B cell (primary cell): ENCODE measurements around the gene SCN8A. TPM values are rescaled to one million over a fixed set of nuclear protein-coding genes. Genes with fewer than 3 reads are reported as not detected.

Experiments used
- ATAC-seq: fragments of 200-7000 bp; cut with Tn5 transposase; one replicate; pipeline ENCODE4 v1.10.0; 2021; ENCODE audit warnings: low read depth, mild to moderate bottlenecking, moderate number of reproducible peaks, moderate library complexity
- CTCF ChIA-PET: fragments of 350-600 bp; sonication (Branson Sonifier 250); formaldehyde crosslinking; loops from one replicate; lab custom pipeline; 2021; ENCODE audit warnings: antibody characterized with exemption, inconsistent platforms; lab: Charles Lee
- POLR2A ChIA-PET: fragments of 350-600 bp; sonication (Branson Sonifier 250); formaldehyde crosslinking; loops from one replicate; lab custom pipeline; 2021; ENCODE audit warnings: antibody characterized with exemption; lab: Charles Lee
- DNase-seq: peaks from one replicate; pipeline ENCODE4 v3.0.0; 2013
- H2AFZ ChIP-seq: 2 replicates; pipeline ENCODE4 v1.6.1; 2012; ENCODE audit warnings: mild to moderate bottlenecking, low read depth, low read length; ENCODE audit not compliant: insufficient read depth, poor library complexity, severe bottlenecking
- H3K27ac ChIP-seq, 2 donors: 1 replicate in 1 of 2; 2 replicates in 1 of 2; pipeline ENCODE4 v1.5.1; 2012 to 2013; ENCODE audit warnings: low read length in 2 of 2, mild to moderate bottlenecking in 2 of 2, moderate library complexity in 1 of 2
- H3K27me3 ChIP-seq, 4 experiments: fragments of 200-600 bp in 1 of 4; sonication (generic) in 1 of 4; replicated peaks in 1 of 4; 1 replicate in 2 of 4; 2 replicates in 2 of 4; pipeline versions ENCODE4 v1.6.1 to v1.7.0; 2013 to 2016; ENCODE audit warnings: low read length in 3 of 4, mild to moderate bottlenecking in 2 of 4, mixed read lengths in 1 of 4, moderate library complexity in 1 of 4; ENCODE audit not compliant: insufficient read depth in 4 of 4, control insufficient read depth in 3 of 4; ENCODE audit errors: control extremely low read depth in 1 of 4
- H3K36me3 ChIP-seq, 2 experiments: replicated peaks in 1 of 2; 1 replicate in 1 of 2; 2 replicates in 1 of 2; pipeline versions ENCODE4 v1.6.1 to v1.7.1; 2013; ENCODE audit warnings: low read length in 1 of 2; ENCODE audit not compliant: insufficient read depth in 2 of 2, control insufficient read depth in 1 of 2; ENCODE audit errors: control extremely low read depth in 1 of 2, extremely low read depth in 1 of 2
- H3K4me1 ChIP-seq, 2 donors: fragments of 200-600 bp in 1 of 2; sonication (generic) in 1 of 2; 1 replicate in 1 of 2; 2 replicates in 1 of 2; pipeline versions ENCODE4 v1.5.1 to v1.6.1; 2013 to 2017; ENCODE audit warnings: low read length in 2 of 2; ENCODE audit not compliant: control insufficient read depth in 2 of 2, insufficient read depth in 2 of 2
- H3K4me2 ChIP-seq: replicated peaks from 2 replicates; pipeline ENCODE3; 2012; ENCODE audit warnings: mild to moderate bottlenecking, low read depth, low read length; ENCODE audit not compliant: poor library complexity, severe bottlenecking
- H3K4me3 ChIP-seq, 5 experiments: fragments of 200-600 bp in 1 of 5; sonication (generic) in 1 of 5; 1 replicate in 3 of 5; 2 replicates in 2 of 5; pipeline versions ENCODE4 v1.5.1 to v1.7.0; 2011 to 2016; ENCODE audit warnings: low read length in 4 of 5, mild to moderate bottlenecking in 4 of 5, low read depth in 2 of 5, control low read depth in 1 of 5, moderate library complexity in 1 of 5; ENCODE audit not compliant: insufficient read depth in 1 of 5; ENCODE audit errors: control extremely low read depth in 1 of 5, extremely low read depth in 1 of 5
- H3K79me2 ChIP-seq: fragments of 200-600 bp; sonication (generic); one replicate; pipeline ENCODE4 v1.6.0; 2016; ENCODE audit warnings: low read length; ENCODE audit not compliant: control insufficient read depth, insufficient read depth
- H3K9ac ChIP-seq: fragments of 200-600 bp; sonication (generic); 2 replicates; pipeline ENCODE4 v1.6.1; 2017; ENCODE audit warnings: mild to moderate bottlenecking, low read length, moderate library complexity
- H3K9me3 ChIP-seq, 3 donors: one replicate each; pipeline versions ENCODE4 v1.6.1 to v1.7.1; 2013; ENCODE audit warnings: low read length in 2 of 3; ENCODE audit not compliant: control insufficient read depth in 2 of 3, insufficient read depth in 1 of 3; ENCODE audit errors: control extremely low read depth in 1 of 3
- H4K20me1 ChIP-seq: 2 replicates; pipeline ENCODE4 v1.6.0; 2012; ENCODE audit warnings: mild to moderate bottlenecking, low read length; ENCODE audit not compliant: insufficient read depth, control insufficient read depth, poor library complexity, severe bottlenecking
- H3K27ac Mint-ChIP-seq: one replicate; pipeline ENCODE4 v1.8.0; 2021; ENCODE audit warnings: mixed read lengths
- H3K27me3 Mint-ChIP-seq: one replicate; pipeline ENCODE4 v1.8.0; 2021; ENCODE audit warnings: mixed read lengths
- H3K4me1 Mint-ChIP-seq: one replicate; pipeline ENCODE4 v1.8.0; 2021; ENCODE audit warnings: mixed read lengths
- H3K4me3 Mint-ChIP-seq: one replicate; pipeline ENCODE4 v1.8.0; 2021; ENCODE audit warnings: mixed read lengths
- H3K9me3 Mint-ChIP-seq: one replicate; pipeline ENCODE4 v1.8.0; 2022; ENCODE audit warnings: mixed read lengths; ENCODE audit not compliant: insufficient read depth
- EZH2 ChIP-seq: IDR thresholded peaks from 2 replicates; pipeline ENCODE4 v1.6.1; 2012; ENCODE audit warnings: borderline replicate concordance, low read depth, mild to moderate bottlenecking, moderate library complexity, low read length; ENCODE audit not compliant: insufficient read depth, poor library complexity, severe bottlenecking
- WGBS: methylation state at CpG from one replicate; pipeline ENCODE4 v1.1.5; 2013; ENCODE audit warnings: missing lambda C conversion rate; ENCODE audit not compliant: insufficient coverage; 5-methylcytosine and 5-hydroxymethylcytosine counted together
- intact Hi-C: fragments of 100-400 bp; cut with micrococcal nuclease; formaldehyde crosslinking; loops from one replicate; pipeline ENCODE4 v1.10.0; 2022
- polyA plus RNA-seq: library from polyadenylated mRNA; depleted of rRNA; stranded (reverse); fragments of >200 nt; gene quantifications from 2 replicates; pipeline ENCODE4 v1.2.3, GENCODE V29; 2012
- total RNA-seq, 2 donors: library from RNA; stranded (reverse); fragments of 120-200 nt in 1 of 2; gene quantifications; 1 replicate in 1 of 2; 2 replicates in 1 of 2; pipeline versions ENCODE4 v1.2.3 to v1.2.4, GENCODE V29; 2013 to 2022
- TF ChIP-seq, protein P1 (sequence below): fragments of 200-600 bp; IDR thresholded peaks from one replicate; pipeline ENCODE4 v1.8.0; 2022; ENCODE audit warnings: antibody characterized with exemption, mild to moderate bottlenecking

Gene SCN8A
- total and polyA plus RNA-seq, 2 donors (not counting 1 experiment from before 2014, with no cell fraction given) = 0.78 to 1.0 TPM

DNA sequence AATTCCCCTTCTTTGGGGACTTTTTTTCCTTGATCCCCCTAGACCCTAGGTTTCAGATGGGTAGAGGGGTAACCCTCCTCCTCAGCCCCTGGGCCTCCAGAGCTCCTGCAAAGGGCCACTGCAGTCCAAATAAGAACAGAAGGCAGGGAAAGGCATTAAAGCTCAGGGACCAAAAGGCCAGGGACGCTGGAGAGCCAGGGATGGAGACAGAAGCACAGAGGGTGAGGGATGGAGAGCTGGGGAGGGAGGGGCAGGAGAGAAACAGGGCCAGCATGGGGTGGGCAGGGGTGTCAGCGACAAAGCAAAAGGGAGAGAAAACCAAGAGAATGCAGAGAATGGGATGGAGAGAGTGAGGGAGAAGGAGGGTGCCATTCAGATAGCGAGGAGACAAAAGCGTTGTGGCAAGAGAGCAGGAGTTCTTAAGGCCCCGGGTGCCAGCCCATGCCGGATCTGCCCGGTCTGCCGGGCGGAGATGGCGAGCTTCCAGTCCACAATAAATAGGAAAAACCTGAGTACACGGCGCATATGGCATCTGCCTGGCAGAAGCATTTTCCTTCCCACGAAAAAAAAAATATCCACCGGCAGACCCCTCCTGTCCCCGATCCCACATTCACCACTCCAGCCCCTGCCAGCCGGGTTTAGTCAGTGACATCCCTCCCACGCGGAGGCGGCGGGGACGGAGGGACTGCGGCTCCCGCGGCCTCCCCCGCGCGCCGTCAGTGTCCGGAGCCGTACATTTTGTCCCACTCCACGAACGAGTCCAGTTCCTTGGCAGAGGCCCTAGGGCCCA, 228.9 kb downstream of the SCN8A start:
- Histone ChIP-seq H3K36me3 (no peaks in the 10 kb centered on the region), H3K9me3 (no peaks in the 10 kb centered on the region), H3K27ac (no peak overlapping the region), H3K4me1 (peaks cover 6 to 10% of the 10 kb centered on the region in 2 donors), H3K9ac (peak overlapping the region; percentile 62), H3K27me3 (peaks cover 0 to 48% (median 9%) of the 10 kb centered on the region in 4 experiments), H2AFZ (peak overlapping the region; percentile 89), H3K4me2 (peak overlapping the region; percentile 90), H3K4me3 (peak overlapping the region in 4 of 5 experiments; percentile 28 to 68 (median 55)), H4K20me1 (no peaks in the 10 kb centered on the region), H3K79me2 (no peaks in the 10 kb centered on the region)
- POLR2A ChIA-PET = interaction anchor here (1.5 kb wide), 1 partner anchor 55 kb away, joined by 3 read pairs; no protein-coding TSS in a partner anchor
- ATAC-seq = no peak
- Mint-ChIP-seq H3K4me1 (peaks cover 16% of the 10 kb centered on the region), H3K4me3 (peak overlapping the region; percentile 66), H3K27me3 (peaks cover 45% of the 10 kb centered on the region), H3K27ac (no peak overlapping the region), H3K9me3 (no peaks in the 10 kb centered on the region)
- 31% methylated on average over 32 of the region's 32 CpGs for WGBS
- TF ChIP-seq, protein P1, sequence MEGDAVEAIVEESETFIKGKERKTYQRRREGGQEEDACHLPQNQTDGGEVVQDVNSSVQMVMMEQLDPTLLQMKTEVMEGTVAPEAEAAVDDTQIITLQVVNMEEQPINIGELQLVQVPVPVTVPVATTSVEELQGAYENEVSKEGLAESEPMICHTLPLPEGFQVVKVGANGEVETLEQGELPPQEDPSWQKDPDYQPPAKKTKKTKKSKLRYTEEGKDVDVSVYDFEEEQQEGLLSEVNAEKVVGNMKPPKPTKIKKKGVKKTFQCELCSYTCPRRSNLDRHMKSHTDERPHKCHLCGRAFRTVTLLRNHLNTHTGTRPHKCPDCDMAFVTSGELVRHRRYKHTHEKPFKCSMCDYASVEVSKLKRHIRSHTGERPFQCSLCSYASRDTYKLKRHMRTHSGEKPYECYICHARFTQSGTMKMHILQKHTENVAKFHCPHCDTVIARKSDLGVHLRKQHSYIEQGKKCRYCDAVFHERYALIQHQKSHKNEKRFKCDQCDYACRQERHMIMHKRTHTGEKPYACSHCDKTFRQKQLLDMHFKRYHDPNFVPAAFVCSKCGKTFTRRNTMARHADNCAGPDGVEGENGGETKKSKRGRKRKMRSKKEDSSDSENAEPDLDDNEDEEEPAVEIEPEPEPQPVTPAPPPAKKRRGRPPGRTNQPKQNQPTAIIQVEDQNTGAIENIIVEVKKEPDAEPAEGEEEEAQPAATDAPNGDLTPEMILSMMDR = no peak
- TF ChIP-seq EZH2 = no peak
- CTCF ChIA-PET = interaction anchor here (0.9 to 1.6 kb wide), 8 partner anchors 8 to 213 kb away, joined by 3 to 7 read pairs (median 3); no protein-coding TSS in a partner anchor
- intact Hi-C loops = no loop called here
- no peak for DNase-seq
